ENCODE results near the gene IFNK. TPM values are rescaled to one million over a fixed set of nuclear protein-coding genes. Genes with fewer than 3 reads are reported as not detected.
A peak's percentile ranks its signal among the peaks of the same experiment; 100 is the strongest.

The IFNK gene
- total RNA-seq, 1 experiment from 2014 or later = not detected

- in situ Hi-C loops (cut with HindIII; ENCODE audit: low pct_unique_long_range_greater_than_20kb, low sequenced_read_pairs) = no loop called here
- no peak for DNase-seq (ENCODE audit: low read depth)
These were observed 9.2 kb downstream of the IFNK start for GRCh38 chr9:27533311-27533710.

GRCh38 chr9:27534131-27534530, 10.0 kb downstream of the IFNK start:
- no peak for DNase-seq (ENCODE audit: low read depth)
- in situ Hi-C loops (cut with HindIII; ENCODE audit: low pct_unique_long_range_greater_than_20kb, low sequenced_read_pairs) = no loop called here

- no peak for DNase-seq (ENCODE audit: low read depth)
- in situ Hi-C loops (cut with HindIII; ENCODE audit: low pct_unique_long_range_greater_than_20kb, low sequenced_read_pairs) = no loop called here
These were observed 10.6 kb downstream of the IFNK start for GRCh38 chr9:27534658-27535209.

GRCh38 chr9:27535701-27536118, 11.6 kb downstream of the IFNK start:
- no peak for DNase-seq (ENCODE audit: low read depth)
- in situ Hi-C loops (cut with HindIII; ENCODE audit: low pct_unique_long_range_greater_than_20kb, low sequenced_read_pairs) = no loop called here

GRCh38 chr9:27536168-27536567, 12.1 kb downstream of the IFNK start:
- in situ Hi-C loops (cut with HindIII; ENCODE audit: low pct_unique_long_range_greater_than_20kb, low sequenced_read_pairs) = no loop called here
- no peak for DNase-seq (ENCODE audit: low read depth)

GRCh38 chr9:27537027-27537435, 12.9 kb downstream of the IFNK start:
- in situ Hi-C loops (cut with HindIII; ENCODE audit: low pct_unique_long_range_greater_than_20kb, low sequenced_read_pairs) = no loop called here
- DNase-seq (ENCODE audit: low read depth) = peak; percentile 23

- in situ Hi-C loops (cut with HindIII; ENCODE audit: low pct_unique_long_range_greater_than_20kb, low sequenced_read_pairs) = no loop called here
These were observed 13.7 kb downstream of the IFNK start for GRCh38 chr9:27537756-27538155.

GRCh38 chr9:27538647-27539046, 14.6 kb downstream of the IFNK start:
- DNase-seq (ENCODE audit: low read depth) = peak; percentile 26
- in situ Hi-C loops (cut with HindIII; ENCODE audit: low pct_unique_long_range_greater_than_20kb, low sequenced_read_pairs) = no loop called here

More at GRCh38 chr9:27537756-27538155, 13.7 kb downstream of the IFNK start:
- no peak for DNase-seq (ENCODE audit: low read depth)

GRCh38 chr9:27539479-27540441, 15.7 kb downstream of the IFNK start:
- in situ Hi-C loops (cut with HindIII; ENCODE audit: low pct_unique_long_range_greater_than_20kb, low sequenced_read_pairs) = no loop called here
- no peak for DNase-seq (ENCODE audit: low read depth)

GRCh38 chr9:27540502-27540901, 16.4 kb downstream of the IFNK start:
- in situ Hi-C loops (cut with HindIII; ENCODE audit: low pct_unique_long_range_greater_than_20kb, low sequenced_read_pairs) = no loop called here
- no peak for DNase-seq (ENCODE audit: low read depth)

- no peak for DNase-seq (ENCODE audit: low read depth)
- in situ Hi-C loops (cut with HindIII; ENCODE audit: low pct_unique_long_range_greater_than_20kb, low sequenced_read_pairs) = no loop called here
These were observed 17.6 kb downstream of the IFNK start for GRCh38 chr9:27541740-27542139.

GRCh38 chr9:27542508-27542907, 18.4 kb downstream of the IFNK start:
- no peak for DNase-seq (ENCODE audit: low read depth)
- in situ Hi-C loops (cut with HindIII; ENCODE audit: low pct_unique_long_range_greater_than_20kb, low sequenced_read_pairs) = no loop called here

- in situ Hi-C loops (cut with HindIII; ENCODE audit: low pct_unique_long_range_greater_than_20kb, low sequenced_read_pairs) = no loop called here
- no peak for DNase-seq (ENCODE audit: low read depth)
These were observed 21.4 kb downstream of the IFNK start for GRCh38 chr9:27545471-27545870.

- in situ Hi-C loops (cut with HindIII; ENCODE audit: low pct_unique_long_range_greater_than_20kb, low sequenced_read_pairs) = no loop called here
- peak; percentile 35 for DNase-seq (ENCODE audit: low read depth)
These were observed 24.1 kb downstream of the IFNK start for GRCh38 chr9:27548055-27548741.

GRCh38 chr9:27549196-27549755, 25.2 kb downstream of the IFNK start:
- in situ Hi-C loops (cut with HindIII; ENCODE audit: low pct_unique_long_range_greater_than_20kb, low sequenced_read_pairs) = no loop called here
- no peak for DNase-seq (ENCODE audit: low read depth)

GRCh38 chr9:27554712-27555111, 30.6 kb downstream of the IFNK start:
- in situ Hi-C loops (cut with HindIII; ENCODE audit: low pct_unique_long_range_greater_than_20kb, low sequenced_read_pairs) = no loop called here
- no peak for DNase-seq (ENCODE audit: low read depth)

- in situ Hi-C loops (cut with HindIII; ENCODE audit: low pct_unique_long_range_greater_than_20kb, low sequenced_read_pairs) = no loop called here
These were observed 32.4 kb downstream of the IFNK start for GRCh38 chr9:27556470-27556869.

GRCh38 chr9:27558307-27558706, 34.2 kb downstream of the IFNK start:
- in situ Hi-C loops (cut with HindIII; ENCODE audit: low pct_unique_long_range_greater_than_20kb, low sequenced_read_pairs) = no loop called here
- DNase-seq (ENCODE audit: low read depth) = no peak

More at GRCh38 chr9:27556470-27556869, 32.4 kb downstream of the IFNK start:
- no peak for DNase-seq (ENCODE audit: low read depth)

GRCh38 chr9:27560457-27560856, 36.4 kb downstream of the IFNK start:
- no peak for DNase-seq (ENCODE audit: low read depth)
- in situ Hi-C loops (cut with HindIII; ENCODE audit: low pct_unique_long_range_greater_than_20kb, low sequenced_read_pairs) = no loop called here
